GM04504 (cell line): Measurements from ENCODE around the gene METTL6.
"Not testable (repeated sequence)": the region's sequence is repeated elsewhere in the genome, so short reads cannot be mapped to it uniquely, and the experiment has no call there.

Source experiments
- DNase-seq: peaks from one replicate; pipeline ENCODE4 v3.0.0-alpha.2; 2012; ENCODE audit warnings: low read depth

METTL6 gene

DNA sequence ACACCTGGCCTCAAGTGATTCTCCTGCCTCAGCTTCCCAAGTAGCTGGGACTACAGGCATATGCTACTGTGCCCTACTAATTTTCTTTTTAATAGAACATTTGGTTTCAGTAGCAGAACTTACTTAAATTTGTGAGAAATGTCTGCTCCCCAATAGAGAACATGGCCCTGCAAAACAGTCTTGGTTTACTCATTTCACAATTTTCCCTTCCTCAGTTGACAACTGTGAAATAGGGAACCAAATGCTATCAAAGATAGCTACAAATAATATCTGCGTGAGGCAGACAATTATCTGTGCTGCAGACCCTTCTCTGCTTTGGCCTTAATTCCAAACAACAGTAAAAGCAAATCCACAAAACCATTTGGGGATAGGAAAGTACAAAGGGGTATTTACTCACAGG lies 22.6 kb downstream of the METTL6 start:
- DNase-seq = no peak

DNA sequence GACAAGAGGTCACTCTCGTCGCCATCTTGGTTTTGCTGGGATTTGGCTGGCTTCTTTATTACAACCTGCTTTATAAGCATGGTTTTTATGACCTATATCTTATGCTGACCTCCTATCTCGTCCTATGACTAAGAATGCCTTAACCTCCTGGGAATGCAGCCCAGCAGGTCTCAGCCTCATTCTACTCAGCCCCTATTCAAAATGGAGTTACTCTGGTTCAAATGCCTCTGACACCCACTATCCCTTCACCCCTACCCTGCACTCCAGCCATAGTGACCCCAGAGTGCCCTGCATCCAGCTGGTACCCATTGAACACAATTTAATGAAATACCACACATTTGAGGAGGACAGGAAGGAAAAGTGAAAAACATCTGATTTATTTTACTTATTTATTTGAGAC lies 23.4 kb downstream of the METTL6 start:
- no peak for DNase-seq

DNA sequence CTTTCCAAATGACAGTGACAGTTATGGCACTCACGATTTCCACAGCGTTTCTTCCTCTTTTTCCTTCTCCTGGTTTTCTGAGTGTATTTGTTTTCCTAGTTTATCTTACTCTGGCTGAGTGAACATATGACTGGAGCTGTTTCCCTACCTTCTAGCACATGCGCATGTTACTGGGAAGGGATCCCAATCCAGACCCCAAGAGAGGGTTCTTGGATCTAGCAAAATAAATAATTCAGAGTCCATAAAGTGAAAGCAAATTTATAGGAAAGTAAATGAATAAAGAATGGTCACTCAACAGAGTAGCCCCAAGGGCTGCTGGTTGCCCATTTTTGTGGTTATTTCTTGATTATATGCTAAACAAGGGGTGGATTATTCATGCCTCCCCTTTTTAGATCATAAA lies 23.8 kb downstream of the METTL6 start:
- no peak for DNase-seq

DNA sequence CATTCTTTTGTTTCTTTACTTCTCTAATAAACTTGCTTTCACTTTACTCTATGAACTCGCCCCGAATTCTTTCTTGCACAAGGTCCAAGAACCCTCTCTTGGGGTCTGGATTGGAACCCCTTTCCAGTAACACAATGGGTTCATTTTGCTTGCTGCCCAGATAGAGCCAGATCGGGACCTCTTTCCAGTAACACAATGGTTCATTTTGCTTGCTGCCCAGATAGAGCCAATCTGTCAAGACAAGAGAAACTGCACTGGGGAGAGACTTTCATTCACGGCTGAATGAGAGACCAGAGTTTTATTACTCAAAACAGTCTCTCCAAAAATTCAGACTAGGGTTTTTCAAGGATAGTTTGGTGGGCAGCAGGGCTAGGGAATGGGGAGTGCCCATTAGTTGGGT lies 25.4 kb downstream of the METTL6 start:
- DNase-seq = no peak

DNA sequence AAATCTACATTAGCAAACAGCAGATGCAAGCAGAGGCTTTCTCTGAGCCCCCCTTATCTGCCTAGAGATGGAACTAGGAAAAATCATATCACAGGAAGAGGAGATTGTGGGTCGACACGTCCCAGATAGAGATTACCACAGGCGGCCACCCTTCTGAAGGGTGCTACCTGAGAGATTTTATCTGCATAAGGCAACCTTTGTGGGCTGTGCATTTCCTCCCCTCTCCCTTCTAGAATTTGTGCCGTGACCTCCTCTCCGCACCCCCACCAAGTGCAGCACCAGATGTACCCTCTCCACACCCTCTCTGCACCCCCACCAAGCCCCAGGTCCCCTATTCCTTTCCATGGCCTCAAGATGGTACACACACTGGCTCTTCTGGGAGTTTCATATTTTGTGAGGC lies 27.4 kb downstream of the METTL6 start:
- DNase-seq = no peak

DNA sequence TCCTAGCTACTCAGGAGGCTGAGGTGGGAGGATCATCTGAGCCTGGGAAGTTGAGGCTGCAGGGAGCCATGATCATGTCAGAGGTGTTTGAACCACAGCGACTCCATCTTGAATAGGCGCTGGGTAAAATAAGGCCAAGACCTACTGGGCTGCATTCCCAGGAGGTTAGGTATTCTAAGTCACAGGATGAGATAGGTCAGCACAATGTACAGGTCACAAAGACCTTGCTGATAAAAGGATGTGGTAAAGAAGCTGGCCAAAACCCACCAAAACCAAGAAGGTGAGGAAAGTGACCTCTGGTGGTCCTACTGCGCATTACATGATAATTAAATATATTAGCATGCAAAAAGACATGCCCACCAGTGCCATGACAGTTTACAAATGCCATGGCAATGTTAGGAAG lies 28.6 kb downstream of the METTL6 start:
- not testable (repeated sequence) for DNase-seq

DNA sequence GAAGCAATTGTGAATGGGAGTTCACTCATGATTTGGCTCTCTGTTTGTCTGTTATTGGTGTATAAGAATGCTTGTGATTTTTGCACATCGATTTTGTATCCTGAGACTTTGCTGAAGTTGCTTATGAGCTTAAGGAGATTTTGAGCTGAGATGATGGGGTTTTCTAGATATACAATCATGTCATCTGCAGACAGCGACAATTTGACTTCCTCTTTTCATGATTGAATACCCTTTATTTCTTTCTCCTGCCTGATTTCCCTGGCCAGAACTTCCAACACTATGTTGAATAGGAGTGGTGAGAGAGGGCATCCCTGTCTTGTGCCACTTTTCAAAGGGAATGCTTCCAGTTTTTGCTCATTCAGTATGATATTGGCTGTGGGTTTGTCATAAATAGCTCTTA lies 34.1 kb downstream of the METTL6 start:
- DNase-seq = not testable (repeated sequence)

DNA sequence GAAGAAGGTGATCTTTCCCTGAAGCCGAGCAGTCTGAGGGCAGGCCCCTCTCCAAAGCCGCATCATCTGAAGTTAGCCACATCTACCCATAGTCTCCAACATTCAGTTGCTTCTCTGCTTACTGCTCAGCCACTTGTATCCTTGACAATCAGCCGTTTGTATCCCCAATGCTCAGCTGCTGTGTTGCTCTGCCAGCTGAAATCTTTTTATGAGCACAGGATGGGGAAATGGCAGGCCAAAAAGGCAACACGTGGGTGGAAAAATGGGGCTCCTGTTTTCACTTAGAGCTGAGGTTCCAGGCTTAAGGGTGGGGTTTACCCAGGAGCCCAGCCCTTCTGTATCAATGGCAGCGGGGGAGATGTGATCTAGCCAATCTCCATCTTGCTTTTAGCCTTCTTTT lies 36.3 kb downstream of the METTL6 start:
- DNase-seq = no peak

DNA sequence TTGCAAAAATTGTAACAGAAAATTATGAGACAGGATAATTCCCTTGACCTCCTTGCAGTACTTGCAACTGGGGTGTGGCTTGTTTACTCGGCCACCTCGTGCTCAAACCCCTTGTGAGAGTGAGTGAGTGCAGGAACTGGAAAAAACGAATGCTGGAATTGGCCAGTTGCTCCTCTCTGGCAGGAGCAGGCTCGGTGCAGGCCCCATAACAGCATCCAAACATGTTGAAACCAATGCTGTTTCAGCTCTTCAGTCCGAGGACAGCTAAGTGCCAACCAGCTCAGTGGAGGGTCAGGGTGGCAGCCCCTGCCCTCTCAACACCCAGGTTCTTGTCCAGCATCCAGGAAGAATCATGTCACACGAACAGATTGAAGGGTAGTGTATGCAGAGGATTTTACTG lies 36.9 kb downstream of the METTL6 start:
- DNase-seq = no peak

DNA sequence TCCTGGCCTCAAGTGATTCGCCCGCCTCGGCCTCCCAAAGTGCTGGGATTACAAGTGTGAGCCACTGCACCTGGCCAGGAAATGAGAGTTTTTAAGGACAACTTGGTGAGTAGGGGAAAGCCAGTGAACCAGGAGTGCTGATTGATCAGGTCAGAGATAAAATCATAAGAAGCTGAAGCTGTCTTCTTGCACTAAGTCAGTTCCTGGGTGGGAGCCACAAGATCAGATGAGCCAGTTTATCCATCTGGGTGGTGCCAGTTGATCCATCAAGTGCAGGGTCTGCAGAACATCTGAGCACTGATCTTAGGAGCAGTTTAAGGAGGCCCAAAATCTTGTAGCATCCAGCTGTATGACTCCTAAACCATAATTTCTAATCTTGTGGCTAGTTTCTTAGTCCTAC lies 39.0 kb downstream of the METTL6 start:
- DNase-seq = not testable (repeated sequence)

DNA sequence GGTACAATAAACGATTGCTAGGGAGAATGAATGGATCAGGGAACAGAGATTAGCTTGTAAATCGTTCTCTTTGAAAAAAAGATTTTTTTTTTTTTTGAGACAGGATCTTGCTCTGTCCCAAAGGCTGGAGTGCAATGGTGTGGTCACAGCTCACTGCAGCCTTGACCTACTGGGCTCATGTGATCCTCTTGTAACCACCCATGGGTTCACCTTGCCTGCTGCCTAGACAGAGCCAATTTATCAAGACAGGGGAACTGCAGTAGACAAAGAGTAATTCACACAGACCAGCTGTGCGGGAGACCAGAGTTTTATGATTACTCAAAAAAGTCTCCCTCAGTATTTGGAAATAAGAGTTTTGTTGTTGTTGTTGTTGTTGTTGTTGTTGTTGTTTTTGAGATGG lies 39.6 kb downstream of the METTL6 start:
- no peak for DNase-seq

DNA sequence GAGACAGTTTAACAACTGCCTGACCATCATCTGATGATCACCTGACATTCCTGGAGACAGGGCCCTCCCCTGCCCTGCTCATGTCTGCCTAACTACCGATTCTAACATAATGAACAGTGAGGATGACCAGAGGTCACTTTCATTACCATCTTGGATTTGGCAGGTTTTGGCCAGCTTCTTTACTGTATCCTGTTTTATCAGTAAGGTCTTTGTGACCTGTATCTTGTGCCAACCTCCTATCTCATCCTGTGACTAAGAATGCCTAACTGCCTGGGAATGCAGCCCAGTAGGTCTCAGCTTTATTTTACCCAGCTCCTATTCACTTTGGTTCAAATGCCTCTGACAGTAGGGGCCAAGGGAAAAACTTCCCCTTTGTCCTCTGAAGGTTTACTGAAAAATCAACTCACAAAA lies 40.2 kb downstream of the METTL6 start:
- no peak for DNase-seq

DNA sequence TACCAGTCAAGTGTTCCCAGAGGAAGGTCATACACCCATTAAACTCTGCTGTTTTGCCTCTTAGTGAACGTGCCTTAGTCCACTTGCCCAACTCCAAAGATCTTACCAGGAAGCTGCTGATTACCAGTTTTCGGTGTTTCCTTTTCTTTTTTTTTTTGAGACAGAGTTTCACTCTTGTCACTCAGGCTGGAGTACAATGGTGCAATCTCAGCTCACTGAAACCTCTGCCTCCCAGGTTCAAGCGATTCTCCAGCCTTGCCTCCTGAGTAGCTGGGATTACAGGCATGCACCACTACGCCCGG lies 40.7 kb downstream of the METTL6 start:
- not testable (repeated sequence) for DNase-seq

DNA sequence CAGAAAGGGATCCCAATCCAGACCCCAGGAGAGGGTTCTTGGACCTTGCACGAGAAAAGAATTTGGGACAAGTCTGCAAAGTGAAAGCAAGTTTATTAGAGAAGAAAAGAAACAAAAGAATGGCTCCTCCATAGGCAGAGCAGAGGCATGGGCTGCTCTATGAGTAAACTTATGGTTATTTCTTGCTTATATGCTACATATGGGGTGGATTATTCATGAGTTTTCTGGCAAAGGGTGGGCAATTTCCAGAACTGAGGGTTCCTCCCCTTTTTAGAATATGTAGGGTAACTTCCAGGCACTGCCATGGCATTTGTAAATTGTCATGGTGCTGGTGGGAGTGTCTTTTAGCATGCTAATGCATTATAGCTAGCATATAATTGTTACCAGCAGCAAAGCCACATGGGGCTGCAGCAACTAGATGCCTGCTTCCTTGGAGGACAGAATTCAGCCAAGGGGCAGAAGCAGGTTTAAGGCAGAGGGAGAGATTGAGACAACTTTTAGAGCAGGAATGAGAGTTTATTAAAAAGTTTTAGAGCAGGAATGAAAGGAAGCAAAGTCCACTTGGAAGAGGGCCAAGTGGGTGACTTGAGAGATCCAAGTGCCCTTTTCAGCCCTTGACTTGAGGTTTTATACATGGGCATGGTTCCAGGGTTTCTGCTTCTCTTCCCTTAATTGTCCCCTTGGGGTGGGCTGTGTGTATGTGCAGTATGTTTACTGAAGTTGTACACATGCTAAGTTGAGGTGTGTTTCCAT lies 41.3 kb downstream of the METTL6 start:
- DNase-seq = no peak

DNA sequence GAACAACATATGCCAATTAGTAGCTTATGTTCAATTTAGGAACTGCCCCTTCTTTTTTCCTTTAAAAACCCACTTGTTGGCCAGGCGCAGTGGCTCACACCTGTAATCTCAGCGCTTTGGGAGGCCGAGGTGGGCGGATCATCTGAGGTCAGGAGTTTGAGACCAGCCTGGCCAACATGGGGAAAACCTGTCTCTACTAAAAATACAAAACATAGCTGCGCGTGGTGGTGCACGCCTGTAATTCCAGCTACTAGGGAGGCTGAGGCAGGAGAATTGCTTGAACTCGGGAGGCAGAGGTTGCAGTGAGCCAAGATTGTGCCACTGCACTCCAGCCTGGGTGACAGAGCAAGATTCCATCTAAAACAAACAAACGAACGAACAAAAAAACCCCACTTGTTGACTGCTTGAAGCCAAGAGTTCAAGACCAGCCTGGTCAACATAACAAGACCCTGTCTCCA lies 42.1 kb downstream of the METTL6 start:
- not testable (repeated sequence) for DNase-seq

DNA sequence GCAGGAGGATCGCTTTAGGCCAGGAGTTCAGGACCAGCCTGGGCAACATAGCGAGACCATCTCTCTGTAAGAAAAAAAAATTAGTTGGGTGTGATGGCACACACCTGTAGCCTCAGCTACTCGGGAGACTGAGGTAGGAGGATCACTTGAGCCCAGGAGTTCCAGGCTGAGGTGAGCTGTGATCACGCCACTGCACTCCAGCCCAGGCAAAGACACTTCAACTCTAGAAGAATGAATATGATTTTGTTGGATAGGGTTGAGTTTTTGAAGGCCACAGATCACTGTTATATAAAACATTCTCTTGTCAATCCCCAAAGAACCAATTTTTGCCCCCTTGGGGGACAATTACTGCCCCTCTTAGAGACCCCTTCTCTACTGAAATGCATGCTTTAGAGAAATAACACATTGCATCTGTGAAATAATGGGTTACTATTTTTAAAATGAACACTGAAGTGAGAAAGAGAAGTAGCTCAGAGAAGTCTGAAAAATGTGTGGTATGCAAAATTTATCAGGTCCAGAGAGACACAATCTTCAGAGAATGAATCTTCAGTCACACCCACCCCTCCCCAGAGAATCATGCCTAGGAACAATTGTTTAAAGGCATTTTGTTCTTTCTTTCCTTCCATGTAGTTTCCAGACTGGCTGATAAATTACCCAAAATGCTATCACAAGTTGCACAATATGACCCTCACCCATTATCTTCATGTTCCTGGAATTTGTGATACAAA lies 42.7 kb downstream of the METTL6 start:
- no peak for DNase-seq

DNA sequence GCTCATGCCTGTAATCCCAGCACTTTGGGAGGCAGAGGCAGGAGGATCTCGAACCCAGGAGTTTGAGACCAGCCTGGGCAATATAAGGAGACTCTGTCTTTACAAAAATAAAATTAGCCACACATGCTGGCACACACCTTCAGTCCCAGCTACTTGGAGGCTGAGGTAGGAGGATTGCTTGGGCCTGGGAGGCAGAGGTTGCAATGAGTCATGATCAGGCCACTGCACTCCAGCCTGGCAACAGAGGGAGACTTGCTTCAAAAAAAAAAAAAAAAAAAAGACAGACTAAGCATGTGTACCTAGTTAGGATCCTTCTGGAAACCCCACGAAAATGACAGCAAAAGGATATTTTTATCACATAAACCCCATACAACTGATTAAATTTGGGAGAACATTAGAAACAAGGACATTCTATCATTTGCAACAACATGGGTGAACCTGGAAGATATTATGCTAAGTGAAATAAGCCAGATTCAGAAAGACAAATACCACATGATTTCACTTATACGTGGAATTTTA lies 44.9 kb downstream of the METTL6 start:
- no peak for DNase-seq

DNA sequence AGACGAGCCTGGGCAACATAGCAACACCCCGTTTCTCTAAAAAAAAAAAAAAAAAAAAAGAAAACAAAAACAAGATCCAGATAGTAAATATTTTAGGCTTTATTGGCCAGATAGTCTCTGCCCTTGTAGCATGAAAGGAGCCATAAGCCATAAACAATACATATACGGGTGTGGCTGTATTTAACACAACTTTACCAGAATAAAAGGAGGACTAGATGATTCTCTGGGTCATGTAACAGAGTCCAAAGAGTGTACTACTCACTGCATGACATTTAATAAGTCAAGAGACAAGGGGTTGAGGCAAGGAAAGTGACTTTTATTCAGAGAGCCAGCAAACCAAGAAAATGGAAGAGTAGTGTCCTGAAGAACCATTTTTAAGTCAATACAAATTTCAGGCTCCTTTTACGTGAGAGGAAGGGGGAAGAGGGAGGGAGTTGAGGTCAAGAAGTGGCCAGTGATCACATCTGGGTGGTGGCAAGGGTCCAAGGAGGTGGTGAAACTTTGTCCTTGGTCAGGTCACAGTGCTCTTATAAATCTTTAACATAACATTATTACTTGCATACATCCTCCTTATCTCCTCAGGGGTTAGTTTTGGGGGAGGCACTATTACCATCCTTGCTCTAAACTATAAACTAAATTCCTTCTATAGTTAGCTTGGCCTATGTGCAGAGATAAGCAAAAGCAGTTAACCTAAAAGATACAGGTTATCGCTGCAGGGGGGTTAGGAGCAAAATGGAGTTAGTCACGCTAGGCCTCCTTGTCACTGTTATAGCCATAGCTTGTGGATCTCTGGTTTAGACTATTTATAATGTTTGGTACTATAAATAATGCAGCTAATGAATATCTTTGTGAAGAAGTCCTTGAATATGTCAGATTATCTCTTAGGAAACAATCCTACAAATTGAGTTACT lies 46.1 kb downstream of the METTL6 start:
- no peak for DNase-seq

DNA sequence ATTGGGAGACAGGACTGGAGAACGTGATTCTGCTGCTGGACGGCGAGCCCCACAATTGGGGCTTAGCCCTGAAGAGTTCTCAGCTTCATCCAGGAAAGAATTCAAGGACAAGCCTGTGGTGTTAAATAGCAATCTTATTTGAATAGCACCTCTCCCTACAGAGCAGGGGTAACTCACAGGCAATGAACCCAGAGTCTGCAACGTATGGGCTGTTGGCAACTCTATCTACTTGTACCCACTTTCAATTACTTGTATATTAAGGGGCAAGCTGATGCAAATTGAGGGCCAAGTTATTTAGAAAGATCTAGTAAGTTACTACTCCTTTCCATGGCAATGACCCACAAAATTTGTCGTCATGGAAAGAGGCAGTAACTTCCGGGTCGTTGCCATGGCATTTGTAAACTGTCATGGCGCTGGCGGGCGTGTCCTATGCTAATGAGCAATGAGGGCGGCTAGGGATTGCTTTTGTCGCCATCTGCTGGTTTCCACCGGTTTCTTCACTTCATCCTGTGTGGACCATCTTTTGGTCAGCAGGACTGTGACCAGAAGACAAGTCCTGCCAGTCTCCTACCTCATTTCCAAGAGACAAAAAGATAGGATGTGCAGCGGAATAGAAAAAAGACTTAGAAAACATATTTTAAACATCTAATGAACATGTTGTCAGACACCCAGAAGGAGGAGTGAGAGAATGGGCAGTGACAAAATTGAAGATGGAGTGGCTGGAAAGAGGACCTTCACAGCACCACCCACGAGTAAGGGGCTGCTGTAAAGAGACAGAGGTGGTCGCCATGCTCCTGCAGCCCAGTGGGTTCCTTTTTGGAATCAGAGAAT lies 49.2 kb downstream of the METTL6 start:
- DNase-seq = peak; percentile 88

DNA sequence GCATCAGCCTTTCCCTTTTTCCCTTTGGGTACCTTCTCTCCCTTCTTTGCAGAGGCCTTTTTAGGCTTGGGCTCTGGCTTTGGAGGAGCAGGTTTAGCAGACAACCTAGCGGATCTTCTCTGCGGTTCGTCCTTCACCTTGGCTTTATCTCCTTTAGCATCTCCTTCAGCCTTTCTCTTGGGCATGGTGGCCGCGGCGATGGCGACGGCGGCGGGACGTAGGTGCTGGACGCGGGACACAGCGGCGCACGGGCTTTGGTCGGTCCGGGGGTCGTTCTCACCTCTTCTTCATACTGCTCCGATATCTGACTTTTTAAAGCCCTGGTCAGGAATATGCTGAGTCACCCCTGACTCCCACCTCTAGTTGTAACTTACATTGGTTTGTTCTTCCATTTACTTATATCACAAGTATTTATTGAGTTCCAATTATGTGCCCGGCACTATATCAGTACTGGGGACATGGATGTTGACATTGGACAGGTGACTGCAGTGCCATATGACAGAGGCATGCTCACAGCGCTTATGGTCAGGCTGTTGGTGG lies 51.8 kb downstream of the METTL6 start:
- no peak for DNase-seq

DNA sequence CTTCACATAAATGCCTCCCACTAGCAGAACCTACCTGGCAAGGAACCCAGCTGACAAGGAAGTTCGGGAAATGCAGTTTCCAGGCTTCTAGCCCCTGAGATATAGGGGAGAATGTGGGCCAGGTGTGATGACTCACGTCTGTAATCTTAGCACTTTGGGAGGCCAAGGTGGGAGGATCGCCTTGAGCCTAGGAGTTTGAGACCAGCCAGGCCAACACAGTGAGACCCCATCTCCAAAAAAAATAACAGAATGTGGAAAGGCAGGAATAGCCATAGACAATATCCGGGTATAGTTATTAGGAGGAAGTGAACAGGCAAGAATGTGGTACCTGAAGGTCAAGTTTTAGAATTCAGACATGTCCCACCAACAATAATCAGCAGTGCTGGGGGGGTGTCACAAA lies 54.4 kb downstream of the METTL6 start:
- DNase-seq = no peak
